HCT116 (cell line): ENCODE measurements around the gene POLK. TPM values are rescaled to one million over a fixed set of nuclear protein-coding genes. Genes with fewer than 3 reads are reported as not detected.

Experiments
- ATAC-seq: fragments of 200-7000 bp; cut with Tn5 transposase; 2 replicates; pipeline ENCODE4 v1.9.1; 2020; ENCODE audit warnings: mild to moderate bottlenecking, moderate library complexity
- BruUV-seq: library from RNA; stranded (reverse); fragments of 400-500 nt; replicated peaks from 2 replicates; lab custom pipeline; 2021; lab: Mats Ljungman, UMichigan
- CTCF ChIA-PET: fragments of 300-600 bp; sonication (Branson Sonifier 250); formaldehyde crosslinking; loops from one replicate; lab custom pipeline; 2021; ENCODE audit warnings: antibody characterized with exemption; lab: Charles Lee
- POLR2A ChIA-PET: fragments of 300-600, 350-600 bp; sonication (Branson Sonifier 250); formaldehyde crosslinking; loops from one replicate; lab custom pipeline; 2021; ENCODE audit warnings: antibody characterized with exemption; lab: Charles Lee
- RAD21 ChIA-PET, 2 experiments: fragments of 300-600 bp; sonication (Branson Sonifier 250); formaldehyde crosslinking; loops; one replicate each; lab custom pipeline; 2023; ENCODE audit warnings: low total read pairs in 2 of 2; ENCODE audit not compliant: uncharacterized antibody in 2 of 2, unreplicated experiment in 2 of 2, low non-redundant PET in 1 of 2; lab: Charles Lee
- DNase-seq: peaks from one replicate; pipeline ENCODE4 v3.0.0-alpha.2; 2010; ENCODE audit warnings: low read depth, low spot score
- H2AFZ ChIP-seq: fragments of 200-600 bp; shearing (Covaris generic), sonication (generic); 2 replicates; pipeline ENCODE4 v1.6.1; 2017; ENCODE audit warnings: low read depth, mixed run types, mixed read lengths, antibody characterized with exemption, low read length; ENCODE audit not compliant: poor library complexity, severe bottlenecking
- H3K27ac ChIP-seq: 2 replicates; pipeline ENCODE4 v1.5.1; 2012; ENCODE audit warnings: low read depth, low read length
- H3K27me3 ChIP-seq: fragments of 200-600 bp; sonication (generic); 2 replicates; pipeline ENCODE4 v1.6.1; 2016; ENCODE audit warnings: mixed run types, low read length, mixed read lengths; ENCODE audit not compliant: insufficient read depth
- H3K36me3 ChIP-seq, 2 experiments: fragments of 200-500 bp in 1 of 2; fragments of 200-600 bp in 1 of 2; sonication (Bioruptor generic) in 1 of 2; sonication (generic) in 1 of 2; 2 replicates each; pipeline versions ENCODE4 v1.5.1 to v1.6.1; 2014 to 2016; ENCODE audit warnings: low read length in 2 of 2, inconsistent platforms in 1 of 2, mixed read lengths in 1 of 2, mixed run types in 1 of 2; ENCODE audit not compliant: insufficient read depth in 2 of 2, control insufficient read depth in 1 of 2
- H3K4me1 ChIP-seq, 2 experiments: fragments of 200-600 bp in 1 of 2; sonication (generic) in 1 of 2; 2 replicates each; pipeline versions ENCODE4 v1.5.1 to v1.6.1; 2012 to 2017; ENCODE audit warnings: low read length in 2 of 2, inconsistent platforms in 1 of 2, mild to moderate bottlenecking in 1 of 2, mixed read lengths in 1 of 2, mixed run types in 1 of 2, moderate library complexity in 1 of 2; ENCODE audit not compliant: insufficient read depth in 2 of 2, control insufficient read depth in 1 of 2
- H3K4me2 ChIP-seq: fragments of 200-600 bp; sonication (generic); 2 replicates; pipeline ENCODE4 v1.6.1; 2017; ENCODE audit warnings: mixed run types, low read length, mixed read lengths
- H3K4me3 ChIP-seq, 2 experiments: fragments of 200-600 bp in 1 of 2; sonication (generic) in 1 of 2; replicated peaks in 1 of 2; 2 replicates each; pipeline ENCODE4 v1.5.1; 2011 to 2016; ENCODE audit warnings: low read length in 2 of 2, control low read depth in 1 of 2, low read depth in 1 of 2, mild to moderate bottlenecking in 1 of 2, mixed read lengths in 1 of 2, mixed run types in 1 of 2
- H3K79me2 ChIP-seq: fragments of 200-600 bp; sonication (generic); 2 replicates; pipeline ENCODE4 v1.6.1; 2017; ENCODE audit warnings: mild to moderate bottlenecking, mixed run types, low read length, moderate library complexity, mixed read lengths; ENCODE audit not compliant: insufficient read depth
- H3K9ac ChIP-seq: fragments of 200-600 bp; sonication (generic); 2 replicates; pipeline ENCODE4 v1.6.1; 2016; ENCODE audit warnings: low read length, mixed read lengths
- H3K9me2 ChIP-seq: fragments of 200-600 bp; sonication (generic), shearing (Covaris generic); 2 replicates; pipeline ENCODE4 v1.6.1; 2017; ENCODE audit warnings: mixed run types, mild to moderate bottlenecking, moderate library complexity; ENCODE audit not compliant: insufficient read depth
- H3K9me3 ChIP-seq, 2 experiments: fragments of 200-500 bp in 1 of 2; fragments of 200-600 bp in 1 of 2; sonication (Bioruptor generic) in 1 of 2; sonication (generic) in 1 of 2; 2 replicates each; pipeline ENCODE4 v1.6.1; 2014 to 2017; ENCODE audit warnings: low read length in 2 of 2, mixed read lengths in 2 of 2, inconsistent platforms in 1 of 2, low read depth in 1 of 2, mild to moderate bottlenecking in 1 of 2, mixed run types in 1 of 2, moderate library complexity in 1 of 2; ENCODE audit not compliant: control insufficient read depth in 1 of 2, insufficient read depth in 1 of 2
- H4K20me1 ChIP-seq: fragments of 200-600 bp; sonication (generic), shearing (Covaris generic); 2 replicates; pipeline ENCODE4 v1.6.1; 2017; ENCODE audit warnings: mixed run types, mild to moderate bottlenecking, moderate library complexity; ENCODE audit not compliant: insufficient read depth
- ATF3 ChIP-seq: IDR thresholded peaks from 2 replicates; pipeline ENCODE4 v1.6.1; 2012
- CBX3 ChIP-seq: IDR thresholded peaks from 2 replicates; pipeline ENCODE4 v1.6.1; 2012; ENCODE audit warnings: low read depth
- CEBPB ChIP-seq: IDR thresholded peaks from 2 replicates; pipeline ENCODE4 v1.6.1; 2012; ENCODE audit warnings: low read depth
- CTCF ChIP-seq, 3 experiments: fragments of 200-600 bp in 1 of 3; sonication (generic) in 1 of 3; IDR thresholded peaks in 2 of 3; conservative IDR thresholded peaks in 1 of 3; 2 replicates each; pipeline ENCODE4 v1.5.1; 2012 to 2017; ENCODE audit warnings: low read depth in 2 of 3, low read length in 2 of 3, antibody characterized with exemption in 1 of 3, borderline replicate concordance in 1 of 3, control low read depth in 1 of 3, mild to moderate bottlenecking in 1 of 3, mixed read lengths in 1 of 3, mixed run types in 1 of 3, moderate library complexity in 1 of 3; ENCODE audit not compliant: insufficient read depth in 1 of 3
- EGR1 ChIP-seq: IDR thresholded peaks from 2 replicates; pipeline ENCODE4 v1.6.1; 2012; ENCODE audit warnings: low read depth
- ELF1 ChIP-seq: IDR thresholded peaks from 2 replicates; pipeline ENCODE4 v1.6.1; 2012; ENCODE audit warnings: low read depth, borderline replicate concordance
- EZH2 ChIP-seq: fragments of 200-600 bp; sonication (generic); IDR thresholded peaks from 2 replicates; pipeline ENCODE4 v1.6.1; 2017; ENCODE audit warnings: antibody characterized with exemption, mixed run types
- EZH2phosphoT487 ChIP-seq: fragments of 200-600 bp; IDR thresholded peaks from 2 replicates; pipeline ENCODE4 v1.6.1; 2018; ENCODE audit warnings: antibody characterized with exemption, borderline replicate concordance
- JUND ChIP-seq: IDR thresholded peaks from 2 replicates; pipeline ENCODE4 v1.6.1; 2012
- MAX ChIP-seq: IDR thresholded peaks from 2 replicates; pipeline ENCODE4 v1.6.1; 2012
- POLR2A ChIP-seq: IDR thresholded peaks from 2 replicates; pipeline ENCODE4 v1.7.0; 2011; ENCODE audit warnings: borderline replicate concordance; ENCODE audit not compliant: insufficient read depth, insufficient read length; ENCODE audit errors: extremely low read depth
- RAD21 ChIP-seq: IDR thresholded peaks from 2 replicates; pipeline ENCODE4 v1.6.1; 2012; ENCODE audit warnings: low read depth, mild to moderate bottlenecking
- REST ChIP-seq: IDR thresholded peaks from 2 replicates; pipeline ENCODE4 v1.6.1; 2012; ENCODE audit warnings: low read depth
- SIN3A ChIP-seq: IDR thresholded peaks from 2 replicates; pipeline ENCODE4 v1.6.1; 2012; ENCODE audit warnings: low read depth
- SP1 ChIP-seq: IDR thresholded peaks from 2 replicates; pipeline ENCODE4 v1.6.1; 2012; ENCODE audit warnings: low read depth
- SRF ChIP-seq: IDR thresholded peaks from 2 replicates; pipeline ENCODE4 v1.6.1; 2012; ENCODE audit warnings: low read depth
- TCF7L2 ChIP-seq: IDR thresholded peaks from 2 replicates; pipeline ENCODE4 v1.7.0; 2011; ENCODE audit warnings: borderline replicate concordance, inconsistent platforms; ENCODE audit not compliant: insufficient read depth, insufficient read length; ENCODE audit errors: extremely low read depth
- ZFX ChIP-seq: fragments of 450-650 bp; IDR thresholded peaks from 2 replicates; pipeline ENCODE4 v1.6.1; 2017
- ZNF274 ChIP-seq: fragments of 200-500 bp; sonication (Bioruptor generic); IDR thresholded peaks from 2 replicates; pipeline ENCODE4 v1.6.1; 2014; ENCODE audit warnings: mild to moderate bottlenecking, low read depth, low read length, inconsistent platforms
- intact Hi-C: fragments of 100-400 bp; cut with micrococcal nuclease; formaldehyde crosslinking; loops from 2 replicates; pipeline ENCODE4 v1.10.0; 2022
- total RNA-seq: library from RNA; stranded (reverse); gene quantifications from one replicate; pipeline ENCODE4 v1.2.1, GENCODE V29; 2021; ENCODE audit not compliant: unreplicated experiment

POLK gene
- total RNA-seq, 1 experiment from 2014 or later: 17.3 TPM

GRCh38 chr5:75553358-75553757, 41.7 kb downstream of the POLK start:
- Histone ChIP-seq H2AFZ (no peak overlapping the region), H3K4me3 (no peak overlapping the region), H3K4me2 (no peak overlapping the region), H3K4me1 (no peaks in the 10 kb centered on the region), H3K27ac (no peak overlapping the region), H4K20me1 (no peaks in the 10 kb centered on the region), H3K9ac (no peak overlapping the region), H3K9me3 (no peaks in the 10 kb centered on the region), H3K36me3 (0 out of 4 replicates have a peak, but pooled peaks cover 0 to 7% of the 10 kb centered on the region in 2 experiments), H3K79me2 (no peaks in the 10 kb centered on the region), H3K9me2 (no peaks in the 10 kb centered on the region), H3K27me3 (no peaks in the 10 kb centered on the region)
- ChIA-PET POLR2A (no interaction called here), CTCF (no interaction called here), RAD21 (no interaction called here)
- no peak for DNase-seq
- intact Hi-C loops: no loop called here
- BruUV-seq: no TSS peak
- TF ChIP-seq EZH2: no peak
- no peak for TF ChIP-seq MAX
- TF ChIP-seq ZNF274: no peak
- no peak for TF ChIP-seq ELF1
- TF ChIP-seq REST: no peak
- TF ChIP-seq TCF7L2: no peak
- no peak for TF ChIP-seq CEBPB
- TF ChIP-seq EGR1: no peak
- TF ChIP-seq EZH2phosphoT487: no peak
- no peak for TF ChIP-seq ZFX
- TF ChIP-seq JUND: no peak
- no peak for TF ChIP-seq SIN3A
- no peak for TF ChIP-seq CTCF (IDR thresholded peaks at IDR 0.05 in 2 of 3, conservative IDR thresholded peaks at IDR 0.05 in 1 of 3; ENCODE audit: borderline replicate concordance in 1 of 3, insufficient read depth in 1 of 3, low read depth in 2 of 3, low read length in 2 of 3)
- TF ChIP-seq SP1: no peak
- TF ChIP-seq CBX3: no peak
- no peak for TF ChIP-seq ATF3
- no peak for TF ChIP-seq RAD21
- no peak for TF ChIP-seq SRF
- no peak for TF ChIP-seq POLR2A
- no peak for ATAC-seq
